ENCODE measurements around the gene PDZD4. TPM values are rescaled to one million over a fixed set of nuclear protein-coding genes. Genes with fewer than 3 reads are reported as not detected.

Gene PDZD4
- total RNA-seq, 1 donor from 2014 or later = 9.9 TPM

DNA sequence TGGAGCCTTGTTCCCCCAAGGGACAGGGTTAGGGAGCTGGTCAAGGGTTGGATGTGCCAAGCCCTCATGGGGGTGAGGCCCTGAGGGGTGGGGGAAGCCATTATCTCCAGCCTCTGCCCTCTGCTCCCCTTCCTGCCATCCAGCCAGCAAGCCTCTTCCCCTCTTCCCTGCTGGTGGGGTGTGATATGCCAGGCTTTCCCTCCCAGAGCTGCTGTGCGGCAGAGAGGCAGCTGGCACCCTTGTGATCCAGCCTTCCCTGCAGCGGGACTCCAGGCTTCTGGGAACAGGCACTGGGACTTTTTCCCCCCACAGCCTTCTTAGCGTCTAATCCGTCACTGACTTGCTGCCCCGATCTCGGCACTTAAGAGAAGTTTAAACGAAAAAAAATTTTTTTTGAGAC is 29.6 kb downstream of the PDZD4 start:
- Histone ChIP-seq H3K4me3 (ENCODE audit: insufficient read depth, low read depth, low read length) (no peak overlapping the region), H3K4me2 (ENCODE audit: low read length) (no peak overlapping the region), H3K4me1 (ENCODE audit: insufficient read depth, low read length) (peaks cover 1% of the 10 kb centered on the region), H3K27ac (ENCODE audit: low read depth, low read length) (no peak overlapping the region), H3K9me3 (ENCODE audit: insufficient read depth, low read depth, low read length) (no peaks in the 10 kb centered on the region), H3K36me3 (ENCODE audit: insufficient read depth, low read length) (peaks cover 2% of the 10 kb centered on the region), H3K27me3 (ENCODE audit: insufficient read depth, low read length) (no peaks in the 10 kb centered on the region), H4K20me1 (ENCODE audit: insufficient read depth, low read length) (peaks cover 18% of the 10 kb centered on the region), H3K79me2 (ENCODE audit: insufficient read depth, low read length) (peaks cover 20% of the 10 kb centered on the region), H3K9ac (ENCODE audit: low read length) (no peak overlapping the region), H2AFZ (ENCODE audit: low read depth, low read length) (no peak overlapping the region)
- TF ChIP-seq, protein P1, sequence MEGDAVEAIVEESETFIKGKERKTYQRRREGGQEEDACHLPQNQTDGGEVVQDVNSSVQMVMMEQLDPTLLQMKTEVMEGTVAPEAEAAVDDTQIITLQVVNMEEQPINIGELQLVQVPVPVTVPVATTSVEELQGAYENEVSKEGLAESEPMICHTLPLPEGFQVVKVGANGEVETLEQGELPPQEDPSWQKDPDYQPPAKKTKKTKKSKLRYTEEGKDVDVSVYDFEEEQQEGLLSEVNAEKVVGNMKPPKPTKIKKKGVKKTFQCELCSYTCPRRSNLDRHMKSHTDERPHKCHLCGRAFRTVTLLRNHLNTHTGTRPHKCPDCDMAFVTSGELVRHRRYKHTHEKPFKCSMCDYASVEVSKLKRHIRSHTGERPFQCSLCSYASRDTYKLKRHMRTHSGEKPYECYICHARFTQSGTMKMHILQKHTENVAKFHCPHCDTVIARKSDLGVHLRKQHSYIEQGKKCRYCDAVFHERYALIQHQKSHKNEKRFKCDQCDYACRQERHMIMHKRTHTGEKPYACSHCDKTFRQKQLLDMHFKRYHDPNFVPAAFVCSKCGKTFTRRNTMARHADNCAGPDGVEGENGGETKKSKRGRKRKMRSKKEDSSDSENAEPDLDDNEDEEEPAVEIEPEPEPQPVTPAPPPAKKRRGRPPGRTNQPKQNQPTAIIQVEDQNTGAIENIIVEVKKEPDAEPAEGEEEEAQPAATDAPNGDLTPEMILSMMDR (IDR thresholded peaks at IDR 0.05; ENCODE audit: insufficient read depth, low read depth, low read length) = no peak
- TF ChIP-seq EZH2 (IDR thresholded peaks at IDR 0.05; ENCODE audit: insufficient read depth, low read length) = no peak
- FAIRE-seq = no peak
- H3K27ac Mint-ChIP-seq (ENCODE audit: unreplicated experiment) = no peak overlapping the region
- no peak overlapping the region for H3K4me3 Mint-ChIP-seq (ENCODE audit: unreplicated experiment)
- H3K9me3 Mint-ChIP-seq (ENCODE audit: unreplicated experiment) = no peaks in the 10 kb centered on the region
- no peak for DNase-seq (ENCODE audit: low read depth)
- no peaks in the 10 kb centered on the region for H3K27me3 Mint-ChIP-seq (ENCODE audit: low read depth, unreplicated experiment)
- no peaks in the 10 kb centered on the region for H3K36me3 Mint-ChIP-seq (ENCODE audit: low read depth, unreplicated experiment)
- peaks cover 5% of the 10 kb centered on the region for H3K4me1 Mint-ChIP-seq (ENCODE audit: low read depth, unreplicated experiment)

DNA sequence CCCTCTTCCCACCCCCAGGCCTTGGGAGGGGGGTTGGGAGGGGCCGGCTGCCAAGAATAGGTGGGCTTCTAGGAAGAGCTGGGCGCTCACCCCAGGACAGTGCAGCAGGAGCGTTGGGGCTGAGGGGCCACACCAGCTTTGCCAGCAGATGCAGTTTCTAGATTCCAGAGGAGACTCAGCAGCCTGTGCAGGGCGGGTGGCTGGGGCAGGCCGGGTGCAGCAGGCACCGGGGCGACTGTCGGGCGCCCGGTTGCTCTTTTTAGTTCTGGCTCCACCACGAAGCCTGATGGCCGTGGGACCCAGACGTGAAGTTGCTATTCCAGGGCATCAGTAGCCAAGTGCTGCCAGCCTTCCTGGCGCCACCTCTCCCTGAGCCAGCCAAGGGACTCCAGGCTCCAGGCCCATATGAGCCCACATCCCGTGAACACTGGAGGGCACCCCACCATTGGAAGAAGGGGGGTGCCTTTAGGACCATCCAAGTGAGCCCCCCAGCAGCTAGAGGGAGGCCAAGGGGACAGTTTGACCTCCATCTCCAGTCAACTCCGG is 30.1 kb downstream of the PDZD4 start:
- no peaks in the 10 kb centered on the region for H3K27me3 ChIP-seq (ENCODE audit: insufficient read depth, low read length)
- no peaks in the 10 kb centered on the region for H3K36me3 Mint-ChIP-seq (ENCODE audit: low read depth, unreplicated experiment)
- H3K27ac Mint-ChIP-seq (ENCODE audit: unreplicated experiment) = no peak overlapping the region
- H2AFZ ChIP-seq (ENCODE audit: low read depth, low read length) = no peak overlapping the region
- no peak overlapping the region for H3K4me3 Mint-ChIP-seq (ENCODE audit: unreplicated experiment)
- H3K4me2 ChIP-seq (ENCODE audit: low read length) = no peak overlapping the region
- H3K9me3 Mint-ChIP-seq (ENCODE audit: unreplicated experiment) = no peaks in the 10 kb centered on the region
- H3K9ac ChIP-seq (ENCODE audit: low read length) = no peak overlapping the region
- no peak overlapping the region for H3K27ac ChIP-seq (ENCODE audit: low read depth, low read length)
- peaks cover 22% of the 10 kb centered on the region for H4K20me1 ChIP-seq (ENCODE audit: insufficient read depth, low read length)
- peaks cover 2% of the 10 kb centered on the region for H3K36me3 ChIP-seq (ENCODE audit: insufficient read depth, low read length)
- TF ChIP-seq, protein P1 (IDR thresholded peaks at IDR 0.05; ENCODE audit: insufficient read depth, low read depth, low read length) = no peak
- TF ChIP-seq EZH2 (IDR thresholded peaks at IDR 0.05; ENCODE audit: insufficient read depth, low read length) = no peak
- H3K79me2 ChIP-seq (ENCODE audit: insufficient read depth, low read length) = peaks cover 25% of the 10 kb centered on the region
- no peaks in the 10 kb centered on the region for H3K9me3 ChIP-seq (ENCODE audit: insufficient read depth, low read depth, low read length)
- H3K4me1 Mint-ChIP-seq (ENCODE audit: low read depth, unreplicated experiment) = peaks cover 5% of the 10 kb centered on the region
- H3K4me1 ChIP-seq (ENCODE audit: insufficient read depth, low read length) = peaks cover 6% of the 10 kb centered on the region
- DNase-seq (ENCODE audit: low read depth) (no peak), FAIRE-seq (no peak)
- no peaks in the 10 kb centered on the region for H3K27me3 Mint-ChIP-seq (ENCODE audit: low read depth, unreplicated experiment)
- H3K4me3 ChIP-seq (ENCODE audit: insufficient read depth, low read depth, low read length) = no peak overlapping the region

DNA sequence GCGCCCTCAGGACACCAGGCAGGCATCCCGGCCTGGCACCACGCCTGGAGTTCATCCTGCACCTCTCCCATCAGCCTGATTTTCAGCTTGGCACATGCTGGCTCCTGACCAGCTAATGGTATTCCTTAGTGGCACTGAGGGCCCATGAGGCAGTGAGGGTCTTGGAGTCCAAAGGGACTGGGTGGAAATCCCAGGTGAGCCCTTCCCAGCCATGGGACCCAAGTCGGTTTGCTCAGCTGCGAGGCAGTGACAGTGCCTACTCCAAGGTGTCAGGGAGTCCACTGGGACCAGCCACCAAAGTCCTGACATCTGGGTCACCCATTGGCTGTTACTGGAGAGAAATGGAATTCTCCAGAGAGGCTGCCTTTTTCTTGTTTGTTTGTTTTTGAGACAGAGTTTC is 31.0 kb downstream of the PDZD4 start:
- Histone ChIP-seq H3K27ac (ENCODE audit: low read depth, low read length) (no peak overlapping the region), H3K4me2 (ENCODE audit: low read length) (no peak overlapping the region), H3K4me1 (ENCODE audit: insufficient read depth, low read length) (peaks cover 8% of the 10 kb centered on the region), H4K20me1 (ENCODE audit: insufficient read depth, low read length) (peaks cover 22% of the 10 kb centered on the region), H3K36me3 (ENCODE audit: insufficient read depth, low read length) (peaks cover 2% of the 10 kb centered on the region), H3K9ac (ENCODE audit: low read length) (no peak overlapping the region), H3K79me2 (ENCODE audit: insufficient read depth, low read length) (peaks cover 31% of the 10 kb centered on the region), H3K9me3 (ENCODE audit: insufficient read depth, low read depth, low read length) (no peaks in the 10 kb centered on the region), H2AFZ (ENCODE audit: low read depth, low read length) (no peak overlapping the region), H3K4me3 (ENCODE audit: insufficient read depth, low read depth, low read length) (no peak overlapping the region), H3K27me3 (ENCODE audit: insufficient read depth, low read length) (no peaks in the 10 kb centered on the region)
- no peak for TF ChIP-seq EZH2 (IDR thresholded peaks at IDR 0.05; ENCODE audit: insufficient read depth, low read length)
- TF ChIP-seq, protein P1 (IDR thresholded peaks at IDR 0.05; ENCODE audit: insufficient read depth, low read depth, low read length) = no peak
- no peaks in the 10 kb centered on the region for H3K27me3 Mint-ChIP-seq (ENCODE audit: low read depth, unreplicated experiment)
- H3K4me3 Mint-ChIP-seq (ENCODE audit: unreplicated experiment) = no peak overlapping the region
- no peak for DNase-seq (ENCODE audit: low read depth)
- no peaks in the 10 kb centered on the region for H3K9me3 Mint-ChIP-seq (ENCODE audit: unreplicated experiment)
- H3K36me3 Mint-ChIP-seq (ENCODE audit: low read depth, unreplicated experiment) = no peaks in the 10 kb centered on the region
- no peak overlapping the region for H3K27ac Mint-ChIP-seq (ENCODE audit: unreplicated experiment)
- H3K4me1 Mint-ChIP-seq (ENCODE audit: low read depth, unreplicated experiment) = peaks cover 5% of the 10 kb centered on the region
- FAIRE-seq = no peak
